GM23248 (cell line): ENCODE measurements around the gene CEBPG. TPM values are rescaled to one million over a fixed set of nuclear protein-coding genes. Genes with fewer than 3 reads are reported as not detected.

Experiments
- DNase-seq: peaks from one replicate; pipeline ENCODE4 v3.0.0-alpha.2; 2015
- H2AFZ ChIP-seq: fragments of 200-600 bp; sonication (generic); 2 replicates; pipeline ENCODE4 v1.6.1; 2016; ENCODE audit warnings: antibody characterized with exemption
- H3F3A ChIP-seq: fragments of 200-600 bp; sonication (generic); 2 replicates; pipeline ENCODE4 v1.6.1; 2016; ENCODE audit warnings: mild to moderate bottlenecking, antibody characterized with exemption, mixed run types; ENCODE audit not compliant: insufficient read depth
- H3K27ac ChIP-seq: fragments of 200-600 bp; sonication (generic); 2 replicates; pipeline ENCODE4 v1.5.1; 2016; ENCODE audit warnings: mild to moderate bottlenecking
- H3K27me3 ChIP-seq: fragments of 200-600 bp; sonication (generic); replicated peaks from 2 replicates; pipeline ENCODE4 v1.6.1; 2016; ENCODE audit warnings: mild to moderate bottlenecking; ENCODE audit not compliant: insufficient read depth
- H3K36me3 ChIP-seq: fragments of 200-600 bp; sonication (generic); 2 replicates; pipeline ENCODE4 v1.6.1; 2016; ENCODE audit warnings: low read depth, mild to moderate bottlenecking
- H3K4me1 ChIP-seq: fragments of 200-600 bp; sonication (generic); 2 replicates; pipeline ENCODE4 v1.6.1; 2016; ENCODE audit warnings: mild to moderate bottlenecking; ENCODE audit not compliant: insufficient read depth
- H3K4me2 ChIP-seq: fragments of 200-600 bp; sonication (generic); one replicate; pipeline ENCODE4 v1.6.1; 2016; ENCODE audit warnings: mild to moderate bottlenecking; ENCODE audit not compliant: unreplicated experiment
- H3K4me3 ChIP-seq: fragments of 200-600 bp; sonication (generic); 2 replicates; pipeline ENCODE4 v1.5.1; 2016; ENCODE audit warnings: mild to moderate bottlenecking
- H3K79me2 ChIP-seq: fragments of 200-600 bp; sonication (generic); 2 replicates; pipeline ENCODE4 v1.6.1; 2016; ENCODE audit warnings: mild to moderate bottlenecking; ENCODE audit not compliant: insufficient read depth
- H3K9ac ChIP-seq: fragments of 200-600 bp; sonication (generic); 2 replicates; pipeline ENCODE4 v1.6.1; 2016; ENCODE audit warnings: mild to moderate bottlenecking
- H3K9me2 ChIP-seq: fragments of 200-600 bp; sonication (generic); 2 replicates; pipeline ENCODE4 v1.6.1; 2016; ENCODE audit warnings: mixed run types, mild to moderate bottlenecking, moderate library complexity; ENCODE audit not compliant: insufficient read depth
- H3K9me3 ChIP-seq: fragments of 200-600 bp; sonication (generic); one replicate; pipeline ENCODE4 v1.6.1; 2017; ENCODE audit warnings: low read depth
- H4K20me1 ChIP-seq: fragments of 200-600 bp; sonication (generic); 2 replicates; pipeline ENCODE4 v1.6.0; 2016; ENCODE audit not compliant: insufficient read depth
- EZH2 ChIP-seq: fragments of 200-600 bp; sonication (generic); IDR thresholded peaks from 2 replicates; pipeline ENCODE4 v1.6.1; 2018; ENCODE audit warnings: antibody characterized with exemption, mild to moderate bottlenecking; ENCODE audit not compliant: insufficient read depth, poor library complexity, severe bottlenecking
- EZH2phosphoT487 ChIP-seq: fragments of 200-600 bp; sonication (generic); IDR thresholded peaks from 2 replicates; pipeline ENCODE4 v1.6.1; 2018; ENCODE audit warnings: antibody characterized with exemption, moderate library complexity, mild to moderate bottlenecking, low read depth; ENCODE audit not compliant: insufficient read depth
- WGBS, 2 experiments: methylation state at CpG; one replicate each; pipeline ENCODE4 v1.1.6; 2015 to 2017; ENCODE audit warnings: low lambda C conversion rate in 2 of 2, low coverage in 1 of 2; ENCODE audit errors: missing lambda C conversion rate in 2 of 2; 5-methylcytosine and 5-hydroxymethylcytosine counted together
- in situ Hi-C: fragments of 300-500 bp; cut with MboI; formaldehyde crosslinking; loops from 2 replicates; pipeline ENCODE4 v1.15.0; 2020
- polyA plus RNA-seq: library from polyadenylated mRNA; unstranded; fragments of >200 nt; fragmentation: Nextera tagmentation; extraction: Ambion mirVana; gene quantifications from 2 replicates; pipeline ENCODE4 v1.2.1, GENCODE V29; 2016
- total RNA-seq: library from RNA; depleted of rRNA; stranded (reverse); fragments of >200 nt; shearing (Covaris generic); gene quantifications from 2 replicates; pipeline ENCODE4 v1.2.3, GENCODE V29; 2014

The CEBPG gene
- total and polyA plus RNA-seq, 2 experiments from 2014 or later, result 27.6 to 36.2 TPM

DNA sequence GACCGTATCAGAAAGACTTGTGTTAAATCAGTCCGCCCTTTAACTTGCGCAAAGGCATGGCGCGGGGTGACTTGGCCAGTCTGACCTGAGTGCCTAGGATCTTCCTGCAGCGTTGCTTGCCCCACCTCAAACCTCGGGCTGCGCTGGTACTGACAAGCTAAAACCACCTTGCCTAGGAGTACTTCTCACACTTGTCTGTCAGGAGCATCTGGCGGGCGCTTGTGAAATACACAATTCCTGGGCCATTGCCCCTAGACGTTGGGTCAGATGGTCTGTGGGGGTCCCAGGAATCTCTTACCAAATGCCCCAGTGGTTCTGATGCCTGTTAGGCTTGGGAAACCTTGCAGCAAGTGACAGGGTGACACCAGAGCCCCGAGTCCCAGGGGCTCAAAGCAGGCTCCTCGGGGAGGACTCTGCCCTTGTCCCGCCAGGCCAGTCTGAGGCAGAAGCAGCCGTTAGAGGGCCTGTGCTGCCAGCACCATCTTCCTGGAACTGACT, 12.9 kb downstream of the CEBPG start:
- H3K4me2 ChIP-seq, result no peak overlapping the region
- TF ChIP-seq EZH2phosphoT487 (no peak), EZH2 (no peak)
- no peaks in the 10 kb centered on the region for H3K27me3 ChIP-seq
- peaks cover 6% of the 10 kb centered on the region; the same call in 1 of the 2 replicates for H3K4me1 ChIP-seq
- no peaks in the 10 kb centered on the region for H3K9me2 ChIP-seq
- H3K27ac ChIP-seq, result no peak overlapping the region
- no peaks in the 10 kb centered on the region for H3F3A ChIP-seq
- H4K20me1 ChIP-seq, result peaks cover 35% of the 10 kb centered on the region; the same call in 1 of the 2 replicates
- in situ Hi-C loops, result no loop called here
- no peaks in the 10 kb centered on the region for H3K9me3 ChIP-seq
- H3K36me3 ChIP-seq, result no peaks in the 10 kb centered on the region
- 88 to 89% methylated on average over 15 of the region's 15 CpGs for WGBS, 2 experiments
- peaks cover 86% of the 10 kb centered on the region for H3K79me2 ChIP-seq
- H3K9ac ChIP-seq, result no peak overlapping the region
- no peak overlapping the region for H2AFZ ChIP-seq
- H3K4me3 ChIP-seq, result no peak overlapping the region
- DNase-seq, result no peak

DNA sequence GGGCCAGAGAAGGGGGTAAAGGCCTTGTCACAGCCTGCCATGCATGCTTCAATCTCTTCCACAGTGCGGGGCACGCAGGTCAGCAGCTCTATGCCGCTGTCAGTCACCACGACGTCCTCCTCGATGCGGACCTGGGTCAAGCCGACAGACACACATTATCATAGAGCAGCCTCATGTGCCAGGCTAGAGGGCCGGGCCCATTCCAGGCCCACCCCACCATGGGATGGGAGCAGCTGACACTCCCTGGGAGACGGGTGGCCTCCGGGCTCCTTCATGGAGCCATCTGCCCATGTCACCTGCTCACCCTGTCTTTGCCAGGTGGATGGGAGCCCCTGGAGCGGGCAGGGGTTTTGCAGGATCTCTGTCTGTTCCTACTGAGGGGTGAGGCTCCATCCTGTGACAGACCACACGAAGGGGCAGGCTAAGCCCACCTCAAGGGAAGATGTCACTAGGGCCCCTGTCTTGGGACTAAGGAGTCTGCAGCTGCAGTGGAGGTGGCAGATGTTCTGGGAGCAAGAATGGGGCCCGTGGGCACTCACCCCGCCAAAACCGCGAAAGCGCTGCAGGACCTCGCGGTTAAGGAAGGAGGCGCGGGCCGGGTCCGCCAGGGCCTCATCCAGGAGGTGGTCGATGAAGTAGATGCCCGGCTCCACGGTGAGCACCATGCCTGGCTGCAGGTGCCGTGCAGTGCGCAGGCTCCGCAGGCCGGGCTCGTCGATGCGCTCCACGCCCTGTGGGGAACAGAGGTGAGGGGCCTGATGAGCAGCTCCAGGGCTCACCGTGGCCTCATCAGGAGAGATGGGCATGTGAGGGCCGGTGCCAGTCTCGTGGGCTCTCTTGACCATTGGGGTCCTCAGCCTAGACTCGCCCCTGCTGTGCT, 14.1 kb downstream of the CEBPG start:
- TF ChIP-seq EZH2 (no peak), EZH2phosphoT487 (no peak)
- Histone ChIP-seq H3K4me1 (peaks cover 6% of the 10 kb centered on the region; the same call in 1 of the 2 replicates), H3K9me2 (no peaks in the 10 kb centered on the region), H2AFZ (no peak overlapping the region), H3K27ac (no peak overlapping the region), H4K20me1 (peaks cover 27% of the 10 kb centered on the region; the same call in 1 of the 2 replicates), H3K36me3 (no peaks in the 10 kb centered on the region), H3K9ac (no peak overlapping the region), H3F3A (no peaks in the 10 kb centered on the region), H3K9me3 (no peaks in the 10 kb centered on the region), H3K4me3 (no peak overlapping the region), H3K27me3 (no peaks in the 10 kb centered on the region), H3K4me2 (no peak overlapping the region), H3K79me2 (peaks cover 74% of the 10 kb centered on the region)
- 98% methylated on average over 38 to 39 of the region's 39 CpGs for WGBS, 2 experiments
- in situ Hi-C loops, result no loop called here
- no peak for DNase-seq

DNA sequence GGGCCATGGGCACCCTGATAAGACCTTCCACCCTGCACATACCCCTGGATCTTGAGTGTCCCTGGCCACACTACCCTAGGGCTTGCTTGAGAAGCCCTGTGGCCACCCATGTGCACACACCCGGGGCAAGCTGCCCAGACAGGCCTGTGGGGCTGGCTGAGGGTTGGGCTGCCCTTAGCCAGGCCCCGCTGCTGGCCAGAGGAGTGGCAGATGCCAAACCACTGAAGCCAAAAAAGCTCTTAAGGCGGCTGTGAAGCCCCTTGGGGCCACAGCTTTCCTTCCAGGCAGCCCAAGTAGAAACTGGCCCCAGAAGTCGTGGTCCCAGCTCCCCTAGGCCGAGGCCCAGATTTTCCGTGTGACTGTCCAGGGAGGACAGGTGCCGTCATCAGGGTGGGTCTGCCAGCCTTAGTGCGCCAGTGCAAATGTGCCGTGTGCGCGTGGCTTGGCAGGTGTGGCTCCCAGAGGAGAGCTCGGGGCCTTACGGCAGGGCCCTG, 14.8 kb downstream of the CEBPG start:
- no peak overlapping the region for H3K27ac ChIP-seq
- no peak overlapping the region for H2AFZ ChIP-seq
- TF ChIP-seq EZH2phosphoT487 (no peak), EZH2 (no peak)
- 63% methylated on average over 13 of the region's 13 CpGs for WGBS, 2 experiments
- in situ Hi-C loops, result no loop called here
- H3K9me3 ChIP-seq, result no peaks in the 10 kb centered on the region
- no peaks in the 10 kb centered on the region for H3F3A ChIP-seq
- H3K27me3 ChIP-seq, result no peaks in the 10 kb centered on the region
- H3K9ac ChIP-seq, result no peak overlapping the region
- no peak overlapping the region for H3K4me2 ChIP-seq
- no peaks in the 10 kb centered on the region for H3K36me3 ChIP-seq
- H3K4me3 ChIP-seq, result no peak overlapping the region
- peaks cover 67% of the 10 kb centered on the region for H3K79me2 ChIP-seq
- H3K9me2 ChIP-seq, result no peaks in the 10 kb centered on the region
- peaks cover 7% of the 10 kb centered on the region for H3K4me1 ChIP-seq
- no peak for DNase-seq
- H4K20me1 ChIP-seq, result peaks cover 20% of the 10 kb centered on the region; the same call in 1 of the 2 replicates

DNA sequence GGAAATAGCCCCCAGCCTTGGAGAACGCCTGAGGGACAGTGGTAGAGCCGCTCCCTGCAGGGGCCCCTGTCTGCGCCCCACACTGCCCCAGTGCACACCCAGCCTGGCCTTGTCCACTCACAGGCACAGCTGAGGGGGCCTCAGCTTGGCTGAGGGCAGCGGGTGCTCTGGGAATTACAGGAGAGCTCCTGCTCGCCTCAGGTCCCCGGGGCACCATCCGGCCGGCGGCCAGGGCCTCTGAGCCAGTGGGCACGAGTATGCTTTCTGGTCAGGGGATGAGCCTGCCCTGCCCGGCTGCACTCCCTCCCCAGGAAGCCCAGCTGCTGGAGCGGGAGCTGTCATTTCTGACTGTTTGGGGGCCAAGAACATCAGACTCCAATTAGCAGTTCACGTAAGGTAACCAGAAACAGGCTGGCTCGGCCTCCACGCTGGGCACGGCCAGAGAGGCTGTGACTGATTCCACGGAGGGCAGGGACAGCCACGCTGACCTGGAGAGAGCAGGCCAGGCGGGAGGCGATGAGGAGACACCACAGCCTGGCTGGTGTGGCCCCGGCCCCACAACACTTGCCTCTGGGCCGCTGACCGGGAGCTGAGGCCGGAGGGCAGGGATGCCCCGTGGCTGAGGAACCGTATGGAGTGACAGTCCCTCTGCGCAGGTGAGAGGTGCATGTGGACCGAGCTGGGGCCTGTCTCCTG, 15.4 kb downstream of the CEBPG start:
- peaks cover 13% of the 10 kb centered on the region for H3K4me1 ChIP-seq
- no peak overlapping the region for H3K27ac ChIP-seq
- H3K9ac ChIP-seq, result no peak overlapping the region
- H3K9me3 ChIP-seq, result no peaks in the 10 kb centered on the region
- no peak overlapping the region for H3K4me3 ChIP-seq
- TF ChIP-seq EZH2phosphoT487 (no peak), EZH2 (no peak)
- H3K9me2 ChIP-seq, result no peaks in the 10 kb centered on the region
- no peak overlapping the region for H2AFZ ChIP-seq
- peaks cover 61% of the 10 kb centered on the region for H3K79me2 ChIP-seq
- H3K4me2 ChIP-seq, result no peak overlapping the region
- H4K20me1 ChIP-seq, result 0 out of 2 replicates have a peak, but pooled peaks cover 14% of the 10 kb centered on the region
- WGBS, 2 experiments, result 67 to 70% methylated on average over 24 to 26 of the region's 28 CpGs
- peaks cover 6% of the 10 kb centered on the region; the same call in 1 of the 2 replicates for H3F3A ChIP-seq
- H3K27me3 ChIP-seq, result no peaks in the 10 kb centered on the region
- no peak for DNase-seq
- no peaks in the 10 kb centered on the region for H3K36me3 ChIP-seq
- in situ Hi-C loops, result no loop called here
